Measurements from ENCODE around the gene NELFE.

- no peak for TF ChIP-seq CTCF (IDR thresholded peaks at IDR 0.05; ENCODE audit: low read length)
- TF ChIP-seq EZH2 (optimal IDR thresholded peaks at IDR 0.05; ENCODE audit: low read depth, low read length): no peak
- TF ChIP-seq EZH2phosphoT487 (IDR thresholded peaks at IDR 0.05; ENCODE audit: low read length): no peak
These were observed 43.4 kb downstream of the NELFE start for GRCh38 chr6:31915351-31915750.

Data from MM.1S (cell line).